CD4-positive, alpha-beta T cell treated with Interferon alpha-2 for 1 hour (primary cell): ENCODE data around the gene CHST10.

Experiments
- DNase-seq, 2 donors: peaks; one replicate each; pipeline ENCODE4 v3.0.0-alpha.2; 2020 to 2022

Gene CHST10

DNA sequence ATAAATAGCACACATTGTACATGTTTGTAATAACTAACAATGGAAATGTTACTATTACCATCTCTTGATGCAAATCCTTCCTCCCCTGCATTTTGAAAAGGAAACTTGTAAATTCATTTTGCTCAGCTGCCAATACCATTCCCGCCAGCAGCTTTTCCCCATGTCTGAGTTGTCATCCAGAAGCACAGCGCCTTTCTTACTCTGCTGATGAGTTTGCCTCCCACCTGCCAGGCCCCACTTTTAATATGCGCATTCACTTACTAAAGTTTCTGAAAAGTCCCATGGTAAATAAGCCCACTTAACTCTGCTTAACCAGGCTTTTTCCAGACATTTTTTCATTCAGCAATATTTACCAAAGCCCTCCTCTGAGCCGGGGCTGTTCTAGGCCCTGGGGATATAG lies 3.9 kb downstream of the CHST10 start:
- DNase-seq, result no peak

- no peak for DNase-seq
These were observed 4.6 kb downstream of the CHST10 start for GRCh38 chr2:100412881-100413321.

DNA sequence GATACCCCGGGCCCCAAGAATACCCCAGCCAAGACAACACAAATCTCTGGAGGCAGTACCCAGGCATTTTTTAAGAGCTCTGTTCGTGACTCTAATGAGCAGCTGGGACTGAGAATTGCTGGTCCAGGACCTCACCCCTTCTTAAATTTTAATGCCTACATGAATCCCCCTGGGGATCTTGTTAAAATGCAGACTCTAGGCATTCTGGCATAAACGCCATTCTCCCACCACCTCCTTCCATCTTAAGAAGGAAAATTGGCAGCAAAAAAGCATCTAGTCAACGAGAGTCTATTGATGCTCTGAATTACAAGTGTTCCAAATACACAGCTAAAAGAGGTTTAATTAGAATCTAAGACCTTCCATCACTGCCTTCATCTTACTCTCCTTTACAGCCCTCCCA lies 5.0 kb downstream of the CHST10 start:
- no peak for DNase-seq

GRCh38 chr2:100411841-100412292 lies 5.6 kb downstream of the CHST10 start:
- no peak for DNase-seq

- no peak for DNase-seq
These were observed 7.4 kb downstream of the CHST10 start for GRCh38 chr2:100409975-100410647.

DNA sequence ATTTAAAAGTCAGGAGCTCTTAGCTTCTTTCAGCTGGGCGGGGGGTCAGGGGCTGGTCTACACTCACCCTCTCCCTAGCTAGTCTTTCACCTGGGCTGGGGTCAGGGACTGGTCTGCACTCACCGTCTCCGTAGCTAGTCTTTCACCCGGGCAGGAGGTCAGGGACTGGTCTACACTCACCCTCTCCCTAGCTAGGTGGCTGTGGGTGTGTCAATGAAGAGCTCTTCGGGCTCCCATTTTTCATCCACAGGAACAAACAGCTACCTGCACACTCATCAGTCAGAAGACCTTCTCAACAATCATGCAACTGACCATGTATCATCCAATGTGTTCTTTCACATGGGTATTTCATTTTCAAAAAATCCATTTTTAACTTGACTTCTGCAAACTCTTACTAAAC lies 8.0 kb downstream of the CHST10 start:
- DNase-seq, result no peak

DNA sequence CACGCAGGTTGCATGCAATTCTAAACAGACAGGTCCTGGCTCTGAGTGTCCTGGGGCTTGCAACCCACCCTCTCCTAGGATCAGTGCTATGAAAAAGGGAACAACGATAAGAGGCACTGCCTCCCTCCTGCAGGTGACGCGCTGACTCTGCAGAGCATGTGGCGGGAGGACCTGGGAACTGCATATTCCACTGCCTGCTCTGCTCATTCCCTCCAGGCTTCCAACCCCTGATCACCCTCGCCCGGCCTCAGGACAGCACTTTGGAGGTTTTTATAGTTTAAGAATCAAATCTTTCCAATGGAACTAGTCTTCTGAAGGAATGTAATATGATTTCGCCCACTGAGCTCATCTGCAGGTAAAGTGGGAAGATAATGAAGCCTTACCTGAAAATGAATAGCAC lies 8.5 kb downstream of the CHST10 start:
- no peak for DNase-seq

GRCh38 chr2:100408104-100408503 lies 9.4 kb downstream of the CHST10 start:
- no peak for DNase-seq

GRCh38 chr2:100407563-100407962 lies 9.9 kb downstream of the CHST10 start:
- DNase-seq, result no peak

GRCh38 chr2:100407073-100407472 lies 10.4 kb downstream of the CHST10 start:
- no peak for DNase-seq

DNA sequence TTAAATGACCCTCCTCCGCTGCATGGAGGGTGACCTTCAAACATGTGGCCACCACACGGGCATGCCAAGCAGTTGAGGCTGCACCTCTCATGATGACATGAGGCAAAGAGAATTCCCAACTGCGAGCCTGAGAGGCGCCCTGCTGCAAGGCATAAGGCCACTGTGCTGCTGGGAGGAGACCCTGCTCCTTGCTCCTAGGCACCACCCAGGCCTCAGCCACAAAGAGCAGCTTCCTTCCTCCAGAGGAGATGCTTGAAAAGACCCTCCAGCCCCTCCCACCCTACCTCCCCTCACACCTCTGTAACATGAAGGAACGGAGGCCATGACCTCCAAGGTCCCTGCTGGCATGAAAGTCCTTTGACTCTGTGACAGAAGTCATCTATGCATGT lies 11.4 kb downstream of the CHST10 start:
- no peak for DNase-seq

GRCh38 chr2:100405403-100406119 lies 11.9 kb downstream of the CHST10 start:
- DNase-seq, result no peak

DNA sequence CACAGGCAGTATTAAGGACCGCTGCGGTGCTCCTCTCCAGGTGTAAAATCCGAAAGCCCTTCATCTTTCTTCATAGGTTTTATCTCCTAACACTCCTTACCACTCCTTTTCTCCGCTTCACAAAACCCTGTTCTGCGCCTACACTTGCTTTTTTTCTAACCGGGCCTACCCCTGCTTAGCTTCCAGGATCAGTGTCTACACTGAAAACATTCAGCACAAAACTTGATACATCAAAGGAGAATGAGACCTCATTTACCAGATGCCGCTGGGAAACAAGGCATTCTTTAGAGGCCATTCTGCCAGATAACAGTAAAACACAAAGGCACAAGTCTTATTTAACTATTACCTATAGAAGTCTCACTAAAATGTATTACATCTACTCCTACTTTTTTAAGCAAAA lies 13.1 kb downstream of the CHST10 start:
- no peak for DNase-seq

DNA sequence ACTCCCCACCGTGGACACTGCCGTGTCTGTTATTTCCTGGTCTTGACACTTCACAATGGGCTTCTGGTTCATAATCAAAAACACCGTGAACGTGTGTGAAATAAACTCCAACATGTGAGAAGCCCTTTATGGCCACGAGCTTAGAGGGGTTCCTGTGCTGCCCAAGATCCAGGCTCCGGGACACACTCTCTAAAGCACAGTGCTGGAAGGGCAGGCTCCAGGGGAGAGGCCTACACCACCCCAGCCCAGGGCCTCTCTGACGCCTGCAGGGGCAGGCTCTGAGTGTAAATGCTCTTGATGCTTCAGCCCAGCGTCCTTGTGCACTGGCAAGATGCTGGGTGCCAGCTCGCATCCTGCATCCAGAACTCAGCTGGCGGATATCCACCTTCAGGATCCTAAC lies 13.7 kb downstream of the CHST10 start:
- DNase-seq, result no peak

DNA sequence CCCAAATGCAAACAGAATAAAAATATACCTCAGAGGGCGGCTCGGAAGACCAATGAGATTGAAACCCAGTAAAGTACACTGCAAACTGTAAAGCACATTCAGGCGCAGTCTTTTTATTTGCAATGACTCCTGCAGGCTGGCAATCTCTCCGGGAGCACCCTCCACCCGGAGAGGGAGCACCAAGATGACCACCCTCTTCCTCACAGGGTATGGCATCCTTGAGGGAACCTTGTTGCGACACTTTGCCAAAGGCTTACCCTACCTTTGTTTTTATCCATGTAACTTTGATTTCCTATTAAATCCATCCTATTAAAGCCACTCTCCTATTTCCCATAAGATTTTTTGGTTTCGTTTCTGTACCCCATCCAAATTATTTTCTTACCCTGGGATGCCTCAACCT lies 16.2 kb downstream of the CHST10 start:
- DNase-seq, result no peak

- no peak for DNase-seq
These were observed 17.8 kb downstream of the CHST10 start for GRCh38 chr2:100399714-100400113.

- DNase-seq, result no peak
These were observed 19.5 kb downstream of the CHST10 start for GRCh38 chr2:100397976-100398375.

DNA sequence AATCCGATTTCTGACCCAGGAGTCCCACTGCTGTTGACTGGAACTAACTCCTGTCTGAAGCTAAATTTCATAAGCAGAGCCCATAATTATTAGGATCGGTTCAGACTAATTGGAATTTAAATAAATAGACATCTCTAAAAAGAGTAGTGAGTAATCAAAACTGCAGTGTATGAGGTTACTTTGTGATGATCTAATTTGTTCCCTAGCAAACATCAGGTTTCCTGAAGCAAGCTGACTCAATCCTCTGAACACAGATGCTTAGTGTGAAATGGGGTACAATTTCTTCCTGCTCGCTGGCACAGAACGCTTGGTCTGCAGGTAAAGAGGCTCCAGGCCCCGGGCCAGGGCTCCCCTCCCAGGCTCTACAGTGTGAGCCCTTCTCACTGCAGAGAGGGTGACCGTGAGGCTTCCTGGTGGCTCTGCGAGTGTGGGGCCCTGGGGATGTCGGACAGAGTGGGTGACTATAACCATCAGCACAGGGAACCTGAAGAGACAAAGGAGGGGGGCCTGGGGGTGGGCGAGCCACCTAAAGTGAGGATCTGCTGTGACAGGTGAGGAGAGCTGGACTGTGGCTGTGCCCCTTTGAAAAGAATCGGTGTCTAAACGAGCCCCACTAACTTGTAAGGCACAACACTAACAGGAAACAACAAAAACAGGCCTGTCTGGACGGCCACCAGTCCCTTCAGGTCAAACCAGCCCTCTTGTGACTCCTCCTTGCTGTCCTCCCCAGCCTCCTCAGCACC lies 20.2 kb downstream of the CHST10 start:
- no peak for DNase-seq

GRCh38 chr2:100396483-100396882 lies 21.0 kb downstream of the CHST10 start:
- no peak for DNase-seq

- no peak for DNase-seq
These were observed 21.7 kb downstream of the CHST10 start for GRCh38 chr2:100395532-100396350.

GRCh38 chr2:100394111-100394641 lies 23.3 kb downstream of the CHST10 start:
- peak in 1 of 2 donors; percentile 56 for DNase-seq

GRCh38 chr2:100393362-100393761 lies 24.1 kb downstream of the CHST10 start:
- no peak for DNase-seq

GRCh38 chr2:100392715-100393114 lies 24.8 kb downstream of the CHST10 start:
- DNase-seq, result no peak
